Measurements from ENCODE around the gene EMP2.

Gene EMP2

GRCh38 chr16:10495031-10495345 lies 85.4 kb downstream of the EMP2 start:
- H3K27ac ChIP-seq (ENCODE audit: insufficient read depth, low read depth, low read length, poor library complexity, severe bottlenecking): no peak overlapping the region
- H3K4me1 ChIP-seq (ENCODE audit: control insufficient read depth, insufficient read depth, low read length): no peaks in the 10 kb centered on the region
- no peak overlapping the region for H3K4me3 ChIP-seq (ENCODE audit: insufficient read depth, low read depth, low read length)
- no peaks in the 10 kb centered on the region for H3K36me3 ChIP-seq (ENCODE audit: control insufficient read depth, insufficient read depth, low read length)
- no peaks in the 10 kb centered on the region for H3K27me3 ChIP-seq (ENCODE audit: control insufficient read depth, insufficient read depth, low read length, poor library complexity, severe bottlenecking)
- WGBS, 2 experiments: 91 to 92% methylated on average over 3 to 6 of the region's 6 CpGs
- H3K9me3 ChIP-seq (ENCODE audit: control insufficient read depth, low read length): no peaks in the 10 kb centered on the region

DNA sequence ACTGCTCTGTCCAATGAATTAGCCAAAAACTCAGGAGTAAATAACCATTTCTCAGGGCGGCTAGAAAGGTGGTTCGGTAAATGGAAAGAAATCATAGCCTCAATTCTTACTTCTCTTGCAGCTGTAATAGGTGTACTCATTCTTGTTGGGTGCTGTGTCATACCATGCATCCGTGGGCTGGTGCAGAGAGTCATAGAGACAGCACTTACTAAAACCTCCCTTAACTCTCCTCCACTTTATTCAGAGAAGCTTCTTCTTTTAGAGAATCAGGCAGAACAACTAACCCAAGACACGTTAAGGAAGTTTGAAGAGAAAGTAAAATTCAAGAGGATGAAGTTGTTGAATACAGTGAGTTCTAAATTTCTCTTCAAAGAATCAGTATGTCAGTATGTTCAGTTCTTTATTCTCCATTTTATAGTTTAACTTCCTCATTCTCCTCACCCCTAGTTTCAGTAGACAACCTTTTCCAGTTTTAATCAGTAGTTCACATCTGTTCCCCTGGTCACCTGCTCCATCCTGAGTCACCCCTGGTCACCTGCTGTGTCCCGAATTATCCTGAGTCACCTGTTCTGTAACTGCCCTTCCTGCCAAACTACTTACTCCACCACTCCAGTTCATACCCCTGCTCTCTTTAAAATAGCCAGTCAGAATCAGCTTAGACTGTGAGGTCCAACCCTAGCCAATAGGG lies 85.9 kb downstream of the EMP2 start:
- H3K27ac ChIP-seq (ENCODE audit: insufficient read depth, low read depth, low read length, poor library complexity, severe bottlenecking): no peak overlapping the region
- WGBS, 2 experiments: 88 to 93% methylated on average over 4 to 5 of the region's 5 CpGs

DNA sequence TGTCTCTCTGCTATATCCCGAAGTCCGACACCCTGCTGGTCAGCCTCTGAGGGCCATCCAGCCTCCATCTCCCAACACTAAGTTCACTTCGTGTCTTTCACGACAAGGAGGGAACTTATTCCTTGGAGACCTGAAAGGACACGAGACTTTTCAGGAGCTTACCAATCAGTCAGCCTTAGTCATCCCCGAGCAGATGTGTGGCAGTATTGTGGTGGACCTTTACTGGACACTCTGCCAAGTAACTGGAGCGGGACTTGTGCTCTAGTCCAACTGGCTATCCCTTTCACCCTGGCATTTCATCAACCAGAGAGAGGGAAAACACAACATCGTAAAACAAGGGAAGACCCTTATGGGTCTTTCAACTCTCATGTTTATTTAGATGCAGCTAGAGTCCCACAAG lies 87.1 kb downstream of the EMP2 start:
- 94% methylated on average over 8 of the region's 8 CpGs for WGBS, 2 experiments
- Histone ChIP-seq H3K27ac (ENCODE audit: insufficient read depth, low read depth, low read length, poor library complexity, severe bottlenecking) (no peak overlapping the region), H3K4me3 (ENCODE audit: insufficient read depth, low read depth, low read length) (no peak overlapping the region), H3K9me3 (ENCODE audit: control insufficient read depth, low read length) (no peaks in the 10 kb centered on the region), H3K36me3 (ENCODE audit: control insufficient read depth, insufficient read depth, low read length) (no peaks in the 10 kb centered on the region), H3K27me3 (ENCODE audit: control insufficient read depth, insufficient read depth, low read length, poor library complexity, severe bottlenecking) (no peaks in the 10 kb centered on the region), H3K4me1 (ENCODE audit: control insufficient read depth, insufficient read depth, low read length) (no peaks in the 10 kb centered on the region)

More for the DNA sequence above, 85.9 kb downstream of the EMP2 start:
- Histone ChIP-seq H3K9me3 (ENCODE audit: control insufficient read depth, low read length) (no peaks in the 10 kb centered on the region), H3K4me3 (ENCODE audit: insufficient read depth, low read depth, low read length) (no peak overlapping the region), H3K36me3 (ENCODE audit: control insufficient read depth, insufficient read depth, low read length) (no peaks in the 10 kb centered on the region), H3K4me1 (ENCODE audit: control insufficient read depth, insufficient read depth, low read length) (no peaks in the 10 kb centered on the region), H3K27me3 (ENCODE audit: control insufficient read depth, insufficient read depth, low read length, poor library complexity, severe bottlenecking) (no peaks in the 10 kb centered on the region)

DNA sequence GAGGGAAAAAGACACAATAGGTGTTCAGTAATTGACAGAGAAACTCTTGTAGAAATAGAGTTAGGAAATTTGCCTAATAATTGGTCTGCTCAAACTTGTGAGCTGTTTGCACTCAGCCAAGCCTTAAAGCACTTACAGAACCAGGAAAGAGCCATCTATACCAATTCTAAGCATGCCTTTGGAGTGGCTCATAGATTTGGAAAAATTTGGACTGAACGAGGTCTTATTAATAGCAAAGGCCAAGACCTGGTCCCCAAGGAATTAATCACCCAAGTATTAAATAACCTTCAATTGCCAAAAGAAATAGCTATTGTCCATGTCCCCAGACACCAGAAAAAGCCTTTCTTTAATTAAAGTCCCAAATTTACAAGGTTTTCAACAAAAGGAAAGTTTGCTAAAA lies 90.3 kb downstream of the EMP2 start:
- Histone ChIP-seq H3K9me3 (ENCODE audit: control insufficient read depth, low read length) (no peaks in the 10 kb centered on the region), H3K27me3 (ENCODE audit: control insufficient read depth, insufficient read depth, low read length, poor library complexity, severe bottlenecking) (no peaks in the 10 kb centered on the region), H3K4me3 (ENCODE audit: insufficient read depth, low read depth, low read length) (no peak overlapping the region), H3K27ac (ENCODE audit: insufficient read depth, low read depth, low read length, poor library complexity, severe bottlenecking) (no peak overlapping the region), H3K36me3 (ENCODE audit: control insufficient read depth, insufficient read depth, low read length) (no peaks in the 10 kb centered on the region), H3K4me1 (ENCODE audit: control insufficient read depth, insufficient read depth, low read length) (no peaks in the 10 kb centered on the region)
- 90 to 95% methylated on average over 1 of the region's 1 CpG for WGBS, 2 experiments

- Histone ChIP-seq H3K4me1 (ENCODE audit: control insufficient read depth, insufficient read depth, low read length) (no peaks in the 10 kb centered on the region), H3K27me3 (ENCODE audit: control insufficient read depth, insufficient read depth, low read length, poor library complexity, severe bottlenecking) (no peaks in the 10 kb centered on the region), H3K4me3 (ENCODE audit: insufficient read depth, low read depth, low read length) (no peak overlapping the region), H3K36me3 (ENCODE audit: control insufficient read depth, insufficient read depth, low read length) (no peaks in the 10 kb centered on the region), H3K9me3 (ENCODE audit: control insufficient read depth, low read length) (no peaks in the 10 kb centered on the region), H3K27ac (ENCODE audit: insufficient read depth, low read depth, low read length, poor library complexity, severe bottlenecking) (no peak overlapping the region)
- 94 to 95% methylated on average over 12 of the region's 12 CpGs for WGBS, 2 experiments
Observed at GRCh38 chr16:10485698-10486382, 94.6 kb downstream of the EMP2 start.

GRCh38 chr16:10485159-10485558 lies 95.2 kb downstream of the EMP2 start:
- Histone ChIP-seq H3K4me1 (ENCODE audit: control insufficient read depth, insufficient read depth, low read length) (no peaks in the 10 kb centered on the region), H3K36me3 (ENCODE audit: control insufficient read depth, insufficient read depth, low read length) (no peaks in the 10 kb centered on the region), H3K9me3 (ENCODE audit: control insufficient read depth, low read length) (no peaks in the 10 kb centered on the region), H3K4me3 (ENCODE audit: insufficient read depth, low read depth, low read length) (no peak overlapping the region), H3K27me3 (ENCODE audit: control insufficient read depth, insufficient read depth, low read length, poor library complexity, severe bottlenecking) (no peaks in the 10 kb centered on the region), H3K27ac (ENCODE audit: insufficient read depth, low read depth, low read length, poor library complexity, severe bottlenecking) (no peak overlapping the region)
- WGBS, 2 experiments: 93% methylated on average over 4 of the region's 4 CpGs

DNA sequence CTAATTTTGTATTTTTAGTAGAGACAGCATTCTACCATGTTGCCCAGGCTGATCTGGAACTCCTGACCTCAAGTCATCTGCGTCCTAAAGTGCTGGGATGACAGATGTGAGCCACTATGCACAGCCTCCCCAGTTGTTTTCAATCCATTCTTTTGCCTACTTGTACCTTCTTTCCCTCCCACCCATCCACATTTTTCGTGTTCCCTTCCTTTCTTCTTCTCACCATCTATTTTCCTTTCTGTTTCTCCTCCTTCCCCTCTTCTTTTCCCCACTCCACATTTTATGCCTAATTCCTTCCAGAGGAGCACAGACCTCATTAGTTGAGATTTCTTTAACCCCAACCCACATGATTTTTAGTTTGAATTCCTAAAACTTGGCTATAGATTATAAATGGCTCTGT lies 100.2 kb downstream of the EMP2 start:
- Histone ChIP-seq H3K36me3 (ENCODE audit: control insufficient read depth, insufficient read depth, low read length) (peaks cover 5% of the 10 kb centered on the region), H3K4me1 (ENCODE audit: control insufficient read depth, insufficient read depth, low read length) (no peaks in the 10 kb centered on the region), H3K4me3 (ENCODE audit: insufficient read depth, low read depth, low read length) (no peak overlapping the region), H3K27ac (ENCODE audit: insufficient read depth, low read depth, low read length, poor library complexity, severe bottlenecking) (no peak overlapping the region), H3K9me3 (ENCODE audit: control insufficient read depth, low read length) (no peaks in the 10 kb centered on the region), H3K27me3 (ENCODE audit: control insufficient read depth, insufficient read depth, low read length, poor library complexity, severe bottlenecking) (no peaks in the 10 kb centered on the region)
- 86 to 90% methylated on average over 2 of the region's 2 CpGs for WGBS, 2 experiments

All from ectodermal cell (in vitro differentiated cells).